ENCODE results near the gene MAML2. TPM values are rescaled to one million over a fixed set of nuclear protein-coding genes. Genes with fewer than 3 reads are reported as not detected.

Gene MAML2
- total and polyA plus RNA-seq, 4 donors: 0.56 to 2.1 (median 1.4) TPM

GRCh38 chr11:96282625-96283220, 60.3 kb downstream of the MAML2 start:
- H3K27ac ChIP-seq (ENCODE audit: low read depth in 1 of 2, low read length in 2 of 2): no peak overlapping the region
- 87% methylated on average over 2 of the region's 2 CpGs for WGBS
- no peaks in the 10 kb centered on the region for H3K27me3 ChIP-seq (ENCODE audit: control insufficient read depth in 4 of 4, insufficient read depth in 4 of 4, low read length in 3 of 4)
- no peaks in the 10 kb centered on the region for H3K4me1 ChIP-seq (ENCODE audit: control insufficient read depth in 4 of 4, insufficient read depth in 4 of 4, low read length in 3 of 4)
- DNase-seq (ENCODE audit: low spot score): no peak
- no peaks in the 10 kb centered on the region for H3K9me3 ChIP-seq (ENCODE audit: control insufficient read depth in 4 of 4, low read length in 3 of 4)
- H3K36me3 ChIP-seq (ENCODE audit: control insufficient read depth in 4 of 4, insufficient read depth in 3 of 4, low read depth in 1 of 4, low read length in 3 of 4): no peaks in the 10 kb centered on the region
- H3K9ac ChIP-seq (ENCODE audit: low read depth in 1 of 2, low read length in 2 of 2): no peak overlapping the region
- H3K4me3 ChIP-seq (ENCODE audit: low read depth in 1 of 3, low read length in 3 of 3): no peak overlapping the region
- no peak for TF ChIP-seq EGR1 (IDR thresholded peaks at IDR 0.05; ENCODE audit: low read depth in 2 of 2)
- TF ChIP-seq YY1 (IDR thresholded peaks at IDR 0.05): no peak
- no peak for TF ChIP-seq RXRA (IDR thresholded peaks at IDR 0.05)
- no peak for TF ChIP-seq ZBTB33 (IDR thresholded peaks at IDR 0.05)
- no peak for TF ChIP-seq HNF4G (IDR thresholded peaks at IDR 0.05)
- no peak for TF ChIP-seq REST (IDR thresholded peaks at IDR 0.05)
- TF ChIP-seq MAX (IDR thresholded peaks at IDR 0.05): no peak
- no peak for TF ChIP-seq TAF1 (conservative IDR thresholded peaks at IDR 0.05)
- TF ChIP-seq RAD21 (IDR thresholded peaks at IDR 0.05): no peak
- no peak for TF ChIP-seq SP1 (IDR thresholded peaks at IDR 0.05)
- TF ChIP-seq NR2F2 (IDR thresholded peaks at IDR 0.05): no peak
- no peak for TF ChIP-seq GABPA (IDR thresholded peaks at IDR 0.05 in 1 of 2, conservative IDR thresholded peaks at IDR 0.05 in 1 of 2)
- no peak for TF ChIP-seq JUND (IDR thresholded peaks at IDR 0.05)
- TF ChIP-seq FOXA2 (IDR thresholded peaks at IDR 0.05): no peak
- no peak for TF ChIP-seq ATF3 (IDR thresholded peaks at IDR 0.05)
- TF ChIP-seq CTCF (IDR thresholded peaks at IDR 0.05; ENCODE audit: low read depth, low read length, missing input control): no peak
- TF ChIP-seq HNF4A (conservative IDR thresholded peaks at IDR 0.05): no peak
- no peak for TF ChIP-seq FOXA1 (IDR thresholded peaks at IDR 0.05)

All from liver (tissue), 9 donors.